ENCODE data around the gene ALOX5.

DNA sequence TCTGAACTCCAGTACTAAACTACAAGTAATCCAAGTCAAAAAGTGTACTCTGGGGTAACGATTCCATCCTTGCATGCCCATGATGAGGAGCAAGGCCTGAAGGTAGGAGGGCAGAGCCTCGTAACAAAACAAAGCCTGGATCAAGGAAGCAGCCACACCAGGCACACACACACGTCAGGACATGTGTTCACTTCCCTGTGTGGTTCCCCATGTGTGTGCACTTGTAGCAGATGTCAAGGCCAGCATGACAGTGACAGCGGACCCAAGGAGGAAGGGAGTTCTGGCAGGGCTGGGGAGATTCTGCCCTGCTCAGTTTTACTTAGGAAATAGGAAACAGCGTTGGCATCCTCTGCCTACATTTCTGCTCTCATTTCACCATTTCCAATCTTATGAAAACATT is 92.8 kb downstream of the ALOX5 start:
- no peak for TF ChIP-seq POLR2A (IDR thresholded peaks at IDR 0.05; ENCODE audit: low read depth, low read length)
- TF ChIP-seq, protein P1, sequence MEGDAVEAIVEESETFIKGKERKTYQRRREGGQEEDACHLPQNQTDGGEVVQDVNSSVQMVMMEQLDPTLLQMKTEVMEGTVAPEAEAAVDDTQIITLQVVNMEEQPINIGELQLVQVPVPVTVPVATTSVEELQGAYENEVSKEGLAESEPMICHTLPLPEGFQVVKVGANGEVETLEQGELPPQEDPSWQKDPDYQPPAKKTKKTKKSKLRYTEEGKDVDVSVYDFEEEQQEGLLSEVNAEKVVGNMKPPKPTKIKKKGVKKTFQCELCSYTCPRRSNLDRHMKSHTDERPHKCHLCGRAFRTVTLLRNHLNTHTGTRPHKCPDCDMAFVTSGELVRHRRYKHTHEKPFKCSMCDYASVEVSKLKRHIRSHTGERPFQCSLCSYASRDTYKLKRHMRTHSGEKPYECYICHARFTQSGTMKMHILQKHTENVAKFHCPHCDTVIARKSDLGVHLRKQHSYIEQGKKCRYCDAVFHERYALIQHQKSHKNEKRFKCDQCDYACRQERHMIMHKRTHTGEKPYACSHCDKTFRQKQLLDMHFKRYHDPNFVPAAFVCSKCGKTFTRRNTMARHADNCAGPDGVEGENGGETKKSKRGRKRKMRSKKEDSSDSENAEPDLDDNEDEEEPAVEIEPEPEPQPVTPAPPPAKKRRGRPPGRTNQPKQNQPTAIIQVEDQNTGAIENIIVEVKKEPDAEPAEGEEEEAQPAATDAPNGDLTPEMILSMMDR (IDR thresholded peaks at IDR 0.05 in 2 of 3, conservative IDR thresholded peaks at IDR 0.05 in 1 of 3; ENCODE audit: control insufficient read depth in 2 of 3, extremely low read depth in 1 of 3, insufficient read depth in 1 of 3, low read depth in 3 of 3, low read length in 3 of 3): no peak
